HepG2 (cell line): ENCODE results near the gene PXK. TPM values are rescaled to one million over a fixed set of nuclear protein-coding genes. Genes with fewer than 3 reads are reported as not detected.

ENCODE experiments used
- ATAC-seq: fragments of 200-7000 bp; cut with Tn5 transposase; 3 replicates; pipeline ENCODE4 v1.9.1; 2020; ENCODE audit warnings: mild to moderate bottlenecking, moderate library complexity
- BruUV-seq: library from RNA; stranded (reverse); fragments of 400-500 nt; replicated peaks from 2 replicates; lab custom pipeline; 2021; lab: Mats Ljungman, UMichigan
- CTCF ChIA-PET: fragments of 300-600 bp; formaldehyde crosslinking; extraction: SDS; loops from one replicate; lab custom pipeline; 2021; ENCODE audit warnings: low total read pairs, inconsistent platforms, low intra/inter-chr PET ratio; lab: Yijun Ruan, JAX
- POLR2A ChIA-PET: fragments of 350-600 bp; sonication (Branson Sonifier 250); formaldehyde crosslinking; loops from one replicate; lab custom pipeline; 2020; ENCODE audit warnings: antibody characterized with exemption, inconsistent platforms; lab: Yijun Ruan, JAX
- DNase-seq: peaks from one replicate; pipeline ENCODE4 v3.0.0-alpha.2; 2015; ENCODE audit warnings: low spot score
- FAIRE-seq: peaks from 3 replicates; lab custom pipeline; 2011; peaks lifted over from hg19 to GRCh38; lab: Jason Lieb, UNC
- H2AFZ ChIP-seq: one replicate; pipeline ENCODE4 v1.6.1; 2011; ENCODE audit warnings: low read length, inconsistent platforms
- H3K27ac ChIP-seq: fragments of 300-600 bp; 3 replicates; pipeline ENCODE4 v1.8.0; 2011; ENCODE audit warnings: mixed run types, mild to moderate bottlenecking, mixed read lengths, low read length, inconsistent platforms; ENCODE audit not compliant: insufficient read depth; ENCODE audit errors: extremely low read length
- H3K27me3 ChIP-seq, 2 experiments: fragments of 200-600 bp in 1 of 2; 2 replicates in 1 of 2; 3 replicates in 1 of 2; pipeline versions ENCODE4 v1.6.0 to v1.8.0; 2011; ENCODE audit warnings: low read length in 2 of 2, mild to moderate bottlenecking in 2 of 2, moderate library complexity in 2 of 2, inconsistent platforms in 1 of 2; ENCODE audit not compliant: insufficient read depth in 2 of 2, control insufficient read depth in 1 of 2
- H3K36me3 ChIP-seq, 2 experiments: fragments of 200-600 bp in 1 of 2; replicated peaks in 1 of 2; 2 replicates in 1 of 2; 3 replicates in 1 of 2; pipeline versions ENCODE4 v1.5.1 to v1.8.0; 2011; ENCODE audit warnings: low read length in 2 of 2, inconsistent platforms in 1 of 2; ENCODE audit not compliant: insufficient read depth in 2 of 2, control insufficient read depth in 1 of 2
- H3K4me1 ChIP-seq: 2 replicates; pipeline ENCODE4 v1.5.1; 2012; ENCODE audit warnings: low read length, inconsistent platforms; ENCODE audit not compliant: insufficient read depth
- H3K4me2 ChIP-seq: 2 replicates; pipeline ENCODE4 v1.6.0; 2011; ENCODE audit warnings: low read depth, low read length, inconsistent platforms
- H3K4me3 ChIP-seq, 3 experiments: fragments of 200-600 bp in 1 of 3; sonication (generic), shearing (Covaris generic) in 1 of 3; replicated peaks in 1 of 3; 2 replicates each; pipeline ENCODE4 v1.5.1; 2011 to 2016; ENCODE audit warnings: low read length in 3 of 3, inconsistent platforms in 2 of 3, low read depth in 2 of 3, mild to moderate bottlenecking in 2 of 3, control low read depth in 1 of 3, mixed read lengths in 1 of 3; ENCODE audit not compliant: insufficient read depth in 1 of 3
- H3K79me2 ChIP-seq: one replicate; pipeline ENCODE4 v1.6.1; 2011; ENCODE audit warnings: low read length, inconsistent platforms; ENCODE audit not compliant: insufficient read depth
- H3K9ac ChIP-seq: 2 replicates; pipeline ENCODE4 v1.6.0; 2011; ENCODE audit warnings: mild to moderate bottlenecking, low read depth, low read length, inconsistent platforms; ENCODE audit not compliant: insufficient read depth
- H3K9me3 ChIP-seq: 2 replicates; pipeline ENCODE4 v1.5.1; 2012; ENCODE audit warnings: mild to moderate bottlenecking, low read length
- H4K20me1 ChIP-seq: 2 replicates; pipeline ENCODE4 v1.6.0; 2011; ENCODE audit warnings: inconsistent platforms, mild to moderate bottlenecking, low read length, moderate library complexity; ENCODE audit not compliant: insufficient read depth
- CBX5 ChIP-seq: sonication (generic); formaldehyde crosslinking; IDR thresholded peaks from 2 replicates; pipeline ENCODE4 v1.4.0; 2020; ENCODE audit warnings: missing genetic modification reagents, borderline replicate concordance
- CCAR2 ChIP-seq: fragments of 200-400 bp; formaldehyde crosslinking; optimal IDR thresholded peaks from 2 replicates; pipeline ENCODE3; 2018; ENCODE audit warnings: low read depth, mild to moderate bottlenecking, low read length, moderate library complexity
- CSRNP2 ChIP-seq: sonication (generic); formaldehyde crosslinking; conservative IDR thresholded peaks from 2 replicates; pipeline ENCODE4 v1.8.0; 2022; ENCODE audit warnings: low read depth, missing genetic modification reagents
- NCOA2 ChIP-seq: sonication (generic); formaldehyde crosslinking; IDR thresholded peaks from 2 replicates; pipeline ENCODE4 v1.8.0; 2022; ENCODE audit warnings: inconsistent platforms
- PAXIP1 ChIP-seq: sonication (generic); formaldehyde crosslinking; conservative IDR thresholded peaks from 2 replicates; pipeline ENCODE4 v1.4.0; 2020; ENCODE audit warnings: mild to moderate bottlenecking, missing genetic modification reagents, moderate library complexity
- RNF2 ChIP-seq: fragments of 450-650 bp; conservative IDR thresholded peaks from 2 replicates; pipeline ENCODE4 v1.6.1; 2016; ENCODE audit warnings: low read depth
- U2AF2 ChIP-seq: fragments of 200-400 bp; formaldehyde crosslinking; IDR thresholded peaks from 2 replicates; pipeline ENCODE4 v1.6.1; 2017; ENCODE audit warnings: low read depth, mild to moderate bottlenecking, low read length
- ZBTB20 ChIP-seq: sonication (generic); formaldehyde crosslinking; IDR thresholded peaks from 2 replicates; pipeline ENCODE4 v1.8.1; 2023; ENCODE audit warnings: missing genetic modification reagents, low read depth, mild to moderate bottlenecking, borderline replicate concordance
- ZBTB37 ChIP-seq: sonication (generic); formaldehyde crosslinking; IDR thresholded peaks from 2 replicates; pipeline ENCODE4 v1.4.0; 2020; ENCODE audit warnings: mild to moderate bottlenecking, missing genetic modification reagents
- ZKSCAN1 ChIP-seq: fragments of 150-350 bp; IDR thresholded peaks from 2 replicates; pipeline ENCODE4 v1.6.1; 2014; ENCODE audit warnings: low read length
- ZNF253 ChIP-seq: sonication (generic); formaldehyde crosslinking; IDR thresholded peaks from 2 replicates; pipeline ENCODE4 v1.8.0; 2022; ENCODE audit warnings: mild to moderate bottlenecking, missing genetic modification reagents, borderline replicate concordance
- ZNF383 ChIP-seq: sonication (generic); formaldehyde crosslinking; IDR thresholded peaks from 2 replicates; pipeline ENCODE4 v1.4.0; 2020; ENCODE audit warnings: missing genetic modification reagents, mild to moderate bottlenecking, borderline replicate concordance
- ZNF468 ChIP-seq: sonication (generic); formaldehyde crosslinking; IDR thresholded peaks from 2 replicates; pipeline ENCODE4 v1.8.0; 2022; ENCODE audit warnings: mild to moderate bottlenecking, moderate library complexity, missing genetic modification reagents
- ZNF570 ChIP-seq: sonication (generic); formaldehyde crosslinking; IDR thresholded peaks from 2 replicates; pipeline ENCODE4 v1.4.0; 2020; ENCODE audit warnings: mild to moderate bottlenecking, missing genetic modification reagents, borderline replicate concordance
- ZNF749 ChIP-seq: sonication (generic); formaldehyde crosslinking; IDR thresholded peaks from 2 replicates; pipeline ENCODE4 v1.8.0; 2022; ENCODE audit warnings: mild to moderate bottlenecking, missing genetic modification reagents, moderate library complexity, borderline replicate concordance
- ZNF83 ChIP-seq: sonication (generic); formaldehyde crosslinking; IDR thresholded peaks from 2 replicates; pipeline ENCODE4 v1.4.0; 2020; ENCODE audit warnings: missing genetic modification reagents, mild to moderate bottlenecking, borderline replicate concordance
- ZNF891 ChIP-seq: sonication (generic); formaldehyde crosslinking; IDR thresholded peaks from 2 replicates; pipeline ENCODE4 v1.5.0; 2020; ENCODE audit warnings: mild to moderate bottlenecking, missing genetic modification reagents
- WGBS: methylation state at CpG from one replicate; pipeline ENCODE4 v1.1.6; 2017; ENCODE audit warnings: low lambda C conversion rate; 5-methylcytosine and 5-hydroxymethylcytosine counted together
- in situ Hi-C: cut with HindIII; loops from 2 replicates; pipeline ENCODE4 v1.10.0; 2017; ENCODE audit warnings: low pct_unique_long_range_greater_than_20kb; ENCODE audit not compliant: extremely low pct_ligation_motif_present
- intact Hi-C: fragments of 100-400 bp; cut with micrococcal nuclease; formaldehyde crosslinking; loops from one replicate; pipeline ENCODE4 v1.10.0; 2022; ENCODE audit not compliant: unreplicated experiment
- polyA plus RNA-seq, 8 experiments: library from polyadenylated mRNA; depleted of rRNA in 3 of 8; stranded (reverse) in 7 of 8; unstranded in 1 of 8; fragments of >200 nt; fragmentation: Illumina TruSeq in 4 of 8; extraction: Trizol in 4 of 8; gene quantifications; 2 replicates each; pipeline versions ENCODE4 v1.2.1 to v1.2.3, GENCODE V29; 2011 to 2016; ENCODE audit warnings: low read depth in 4 of 8, missing spikeins in 1 of 8, mixed read lengths in 1 of 8; ENCODE audit not compliant: insufficient read depth in 1 of 8
- total RNA-seq, 5 experiments: library from RNA; depleted of rRNA; stranded (reverse); fragments of >200 nt; fragmentation: Illumina TruSeq; extraction: Trizol; gene quantifications; 2 replicates each; pipeline ENCODE4 v1.2.3, GENCODE V29; 2016; ENCODE audit warnings: low read depth in 1 of 5

The PXK gene
- total and polyA plus RNA-seq, 2 of the 13 experiments (the other 11 are each of a cell fraction or from before 2014, with no cell fraction given) = 6.4 to 18.6 TPM

- ATAC-seq = no peak
- no peak for FAIRE-seq
- Histone ChIP-seq H3K36me3 (peaks cover 5 to 31% of the 10 kb centered on the region in 2 experiments), H3K79me2 (peaks cover 19% of the 10 kb centered on the region), H3K4me1 (peaks cover 53% of the 10 kb centered on the region), H2AFZ (no peak overlapping the region), H3K27ac (peak overlapping the region; percentile 80), H3K9me3 (no peaks in the 10 kb centered on the region), H3K4me2 (peak overlapping the region; percentile 90), H3K27me3 (peaks cover 0 to 1% of the 10 kb centered on the region in 2 experiments; a peak in 1 of 5 replicates), H3K4me3 (peak overlapping the region in 2 of 3 experiments; percentile 34 to 56; a peak in 4 of 6 replicates), H3K9ac (peak overlapping the region; percentile 74), H4K20me1 (no peaks in the 10 kb centered on the region)
- no peak for DNase-seq
- intact Hi-C loops = loop anchor here (5.0 kb wide), 1 partner anchor 58 kb away; the partner anchor contains the start of gene KCTD6
- BruUV-seq = TSS peak; percentile 79
- ChIA-PET POLR2A (interaction anchor here (0.8 to 1.9 kb wide), 5 partner anchors 10 to 99 kb away, joined by 3 to 11 read pairs (median 4); no protein-coding TSS in a partner anchor), CTCF (no interaction called here)
- in situ Hi-C loops = no loop called here
- 77% methylated on average over 3 of the region's 3 CpGs for WGBS
- 0 out of 2 replicates have a peak, but pooled peaks have one; percentile 0 for TF ChIP-seq PAXIP1 (CRISPR knock-in tag)
- TF ChIP-seq ZNF83 (CRISPR knock-in tag) = 0 out of 2 replicates have a peak, but pooled peaks have one; percentile 1
- 0 out of 2 replicates have a peak, but pooled peaks have one; percentile 2 for TF ChIP-seq CBX5
- 0 out of 2 replicates have a peak, but pooled peaks have one; percentile 11 for TF ChIP-seq CSRNP2 (CRISPR knock-in tag)
- 0 out of 2 replicates have a peak, but pooled peaks have one; percentile 11 for TF ChIP-seq ZNF253
- 0 out of 2 replicates have a peak, but pooled peaks have one; percentile 4 for TF ChIP-seq ZNF570 (CRISPR knock-in tag)
- TF ChIP-seq ZBTB37 (CRISPR knock-in tag) = no peak; the same call in 1 of the 2 replicates
- TF ChIP-seq RNF2 = peak; percentile 71; the same call in 1 of the 2 replicates
- TF ChIP-seq ZNF749 (CRISPR knock-in tag) = peak; percentile 37; the same call in 1 of the 2 replicates
- TF ChIP-seq NCOA2 = no peak
- TF ChIP-seq ZBTB20 (CRISPR knock-in tag) = 0 out of 2 replicates have a peak, but pooled peaks have one; percentile 10
- TF ChIP-seq ZNF891 (CRISPR knock-in tag) = no peak
- no peak for TF ChIP-seq U2AF2
- TF ChIP-seq CCAR2 = no peak
- 0 out of 2 replicates have a peak, but pooled peaks have one; percentile 48 for TF ChIP-seq ZNF383 (CRISPR knock-in tag)
- TF ChIP-seq ZNF468 (CRISPR knock-in tag) = 0 out of 2 replicates have a peak, but pooled peaks have one; percentile 10
- peak; percentile 78 for TF ChIP-seq ZKSCAN1
Measured at GRCh38 chr3:58434168-58434504, 101.4 kb downstream of the PXK start.
